GM21717 (cell line): ENCODE data around the gene CEP126.

Experiments used
- ATAC-seq: cut with Tn5 transposase; IDR thresholded peaks from one replicate; pipeline ENCODE4 v1.9.1; 2021; ENCODE audit warnings: mild to moderate bottlenecking, moderate library complexity; ENCODE audit not compliant: unreplicated experiment

Gene CEP126

GRCh38 chr11:101914738-101915426, at the start of gene CEP126:
TSS of gene CEP126 (plus strand) at chr11:101915010. CDS start at chr11:101915285, 275 bp downstream.
- ATAC-seq, result peak; percentile 100

DNA sequence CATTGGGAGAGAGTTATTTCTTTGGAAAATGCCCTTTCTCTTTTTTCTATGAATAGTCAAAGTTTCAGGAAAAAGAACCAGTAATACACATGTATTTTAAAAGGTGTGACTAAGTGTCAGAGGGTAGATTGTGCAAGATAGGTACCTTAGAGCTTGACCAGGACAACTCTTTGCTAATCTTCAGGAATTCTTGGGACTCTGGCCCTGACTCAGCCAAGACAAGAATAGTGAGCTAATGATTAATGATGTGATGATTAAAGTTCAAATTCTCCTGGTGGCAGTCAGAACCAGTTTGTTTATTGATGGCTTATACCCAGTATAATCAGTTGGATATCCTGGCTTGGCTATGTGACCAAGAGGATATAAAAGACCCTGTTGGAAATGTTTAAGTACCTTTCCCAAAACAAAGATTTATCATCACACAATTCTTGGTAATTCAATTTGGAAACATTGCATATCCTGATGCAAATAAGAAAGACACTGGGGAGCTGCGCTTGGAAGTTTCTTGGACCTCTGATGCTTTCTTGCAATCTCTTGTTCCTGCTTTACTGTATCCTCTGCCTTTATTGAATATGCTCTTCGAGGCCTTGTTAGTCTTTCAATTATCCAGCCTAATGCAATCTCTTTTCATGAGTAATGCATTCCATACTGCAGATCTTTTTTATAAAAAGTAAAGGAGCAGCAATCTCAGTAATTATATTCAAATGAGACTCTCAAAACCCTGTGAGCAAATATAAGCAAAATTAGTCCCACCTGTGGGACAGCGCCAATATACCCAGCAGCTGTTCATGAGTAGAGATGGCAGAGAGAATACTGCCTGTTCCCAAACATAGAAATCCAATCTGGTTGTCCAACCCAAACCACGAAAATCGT, 48.0 kb upstream of the CEP126 start:
- ATAC-seq, result no peak

DNA sequence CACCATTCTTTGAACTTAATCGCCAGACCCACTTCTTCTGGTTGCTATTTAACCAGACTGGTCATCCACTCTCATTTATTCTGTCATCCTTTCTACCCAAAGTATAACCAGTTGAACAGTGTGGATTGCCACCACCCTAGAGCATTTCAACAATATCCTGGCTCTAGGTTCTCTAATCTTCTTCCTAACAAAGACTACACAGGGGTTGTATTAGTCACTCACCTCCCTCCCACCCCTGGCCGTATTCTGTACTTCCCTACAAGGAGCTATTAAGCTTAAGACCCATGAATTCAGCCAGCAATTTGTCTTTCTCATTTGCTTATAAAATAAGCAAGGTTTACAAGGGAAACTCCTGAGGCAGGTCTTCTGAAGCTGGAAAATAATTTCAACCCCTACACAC, 46.9 kb upstream of the CEP126 start:
- ATAC-seq, result no peak

DNA sequence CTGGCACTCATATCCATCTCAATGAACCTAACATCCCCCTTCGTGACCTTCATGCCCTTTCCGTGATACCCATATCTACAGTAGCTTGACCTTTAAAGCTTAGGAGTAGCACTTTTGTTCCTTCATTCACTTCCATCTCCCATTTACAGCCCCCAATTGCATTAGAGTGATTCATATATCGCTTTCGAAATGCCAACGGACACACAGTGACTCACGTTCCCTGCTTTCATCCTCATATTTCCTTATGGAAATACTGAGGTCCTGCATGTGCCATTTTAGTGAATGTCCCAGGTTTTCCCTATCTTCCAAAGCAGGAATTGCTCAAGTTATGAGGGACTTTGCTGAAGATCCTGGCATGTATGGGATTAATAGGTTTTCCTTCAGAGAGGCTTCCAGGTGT, 44.3 kb upstream of the CEP126 start:
- no peak for ATAC-seq

GRCh38 chr11:101872171-101872882, 42.5 kb upstream of the CEP126 start:
- ATAC-seq, result no peak

DNA sequence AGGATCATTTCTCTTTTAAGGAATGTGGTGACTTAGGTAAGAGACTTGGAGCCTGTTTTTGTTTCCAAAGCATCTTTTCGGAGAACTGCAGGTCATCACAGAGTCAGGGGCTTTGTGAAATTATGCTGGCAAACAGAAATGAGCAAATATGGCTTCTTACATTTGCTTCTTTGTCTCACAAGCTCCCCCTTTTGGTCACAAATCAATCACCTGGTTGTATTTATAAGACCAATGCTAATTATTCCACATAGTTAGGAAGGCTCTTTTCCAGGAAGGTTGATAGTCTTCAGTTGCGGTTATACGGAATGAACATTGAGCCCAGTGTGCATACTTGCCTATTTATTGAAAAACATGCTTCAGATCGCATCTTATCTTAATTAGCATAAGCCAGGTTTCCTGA, 34.6 kb upstream of the CEP126 start:
- ATAC-seq, result no peak

- no peak for ATAC-seq
Measured at GRCh38 chr11:101881586-101881985, 33.2 kb upstream of the CEP126 start.

DNA sequence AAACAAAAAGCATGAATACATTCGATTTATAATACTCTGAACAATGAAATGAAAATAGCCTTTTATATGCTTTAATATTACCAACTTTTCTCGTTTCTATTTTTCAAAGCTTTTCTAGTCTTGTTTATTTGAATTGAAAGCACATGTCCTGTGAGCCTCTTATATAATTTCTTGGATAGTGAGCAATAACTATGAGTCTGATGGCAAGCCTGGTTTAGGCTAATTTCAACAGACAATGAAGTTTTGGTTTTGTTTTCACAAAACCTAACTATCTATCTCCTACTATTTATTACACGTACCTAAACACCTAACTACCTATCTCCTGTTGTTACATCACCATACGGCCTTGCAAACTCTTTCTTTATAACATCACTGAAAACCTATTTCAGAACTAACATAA, 29.2 kb upstream of the CEP126 start:
- ATAC-seq, result no peak

DNA sequence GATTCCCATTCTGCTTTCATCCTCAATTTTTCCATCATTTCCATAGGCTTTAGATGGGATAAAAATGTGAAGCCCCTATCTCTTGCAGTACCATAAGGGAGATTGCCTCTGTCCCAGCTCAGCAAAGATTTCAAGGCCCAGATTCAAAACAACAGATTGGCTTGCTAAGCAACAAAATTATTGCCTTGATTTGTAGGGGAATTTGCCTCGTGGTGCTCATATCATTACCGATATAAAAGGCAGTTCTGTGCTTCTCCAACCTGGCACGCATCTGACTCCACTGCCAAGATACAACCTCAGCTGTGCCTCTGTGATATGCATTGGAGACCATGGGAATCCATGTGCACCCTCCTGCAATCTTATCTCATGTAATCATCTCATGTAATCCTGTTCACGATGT, 25.0 kb upstream of the CEP126 start:
- no peak for ATAC-seq

GRCh38 chr11:101894505-101894904, 20.3 kb upstream of the CEP126 start:
- no peak for ATAC-seq

DNA sequence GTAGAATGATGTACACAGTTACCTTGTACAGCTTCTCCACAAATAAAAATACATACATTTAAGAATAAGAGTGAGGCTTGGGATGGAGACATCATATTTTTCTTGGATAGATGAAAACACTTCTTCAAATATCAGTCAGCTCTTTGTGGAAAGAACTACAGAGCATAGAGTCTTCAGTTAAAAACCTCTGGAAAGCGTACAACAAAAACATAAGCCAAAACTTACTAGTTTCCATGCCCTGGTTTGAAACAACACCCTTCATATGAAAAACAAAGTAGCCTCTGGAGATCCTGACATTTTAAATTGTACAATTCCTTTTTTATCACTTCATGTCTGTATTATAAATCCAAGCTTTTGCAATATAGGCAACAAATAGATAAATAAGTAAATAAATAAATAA, 7.0 kb upstream of the CEP126 start:
- no peak for ATAC-seq

GRCh38 chr11:101909087-101909486, 5.7 kb upstream of the CEP126 start:
- no peak for ATAC-seq

DNA sequence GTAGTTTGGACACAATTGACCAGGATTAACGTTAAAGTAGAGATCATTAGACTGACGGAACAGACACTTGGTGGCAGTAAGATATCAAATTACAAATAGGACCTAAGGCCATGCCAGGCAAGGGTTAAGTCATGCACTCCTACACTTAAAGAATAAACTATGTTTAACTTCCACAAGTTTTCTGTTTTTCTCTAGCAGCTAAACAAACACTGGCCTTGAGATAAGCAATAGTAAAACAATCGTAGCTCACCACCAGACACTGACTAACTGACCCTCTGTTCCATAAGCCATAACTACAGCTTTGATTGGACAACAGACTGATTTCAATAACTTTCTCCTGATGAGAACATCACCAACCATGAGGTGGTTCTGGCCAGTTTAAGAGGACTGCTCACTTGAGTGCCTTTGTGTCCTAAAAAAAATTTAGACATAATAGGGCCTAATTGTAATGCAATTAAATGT, 2.0 kb upstream of the CEP126 start:
- ATAC-seq, result no peak

DNA sequence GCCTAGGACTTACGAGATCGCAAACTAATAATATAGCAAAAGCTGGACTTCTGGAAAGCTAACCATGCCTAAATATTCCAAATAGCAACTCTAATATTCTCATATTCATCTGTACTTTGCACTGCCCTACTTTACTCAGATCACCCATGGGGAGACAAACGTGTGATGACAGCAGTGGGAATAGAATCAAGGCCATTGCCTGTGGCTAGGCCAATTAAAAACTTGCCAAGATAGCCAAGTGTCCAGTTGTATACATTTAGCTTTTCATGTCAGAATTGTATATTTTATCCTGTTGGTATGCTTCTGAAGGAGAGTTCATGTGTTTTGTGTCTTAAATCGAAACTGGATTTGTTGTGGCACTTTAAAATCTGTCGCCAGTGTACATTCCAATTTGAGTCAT, 1.2 kb upstream of the CEP126 start:
- ATAC-seq, result no peak

DNA sequence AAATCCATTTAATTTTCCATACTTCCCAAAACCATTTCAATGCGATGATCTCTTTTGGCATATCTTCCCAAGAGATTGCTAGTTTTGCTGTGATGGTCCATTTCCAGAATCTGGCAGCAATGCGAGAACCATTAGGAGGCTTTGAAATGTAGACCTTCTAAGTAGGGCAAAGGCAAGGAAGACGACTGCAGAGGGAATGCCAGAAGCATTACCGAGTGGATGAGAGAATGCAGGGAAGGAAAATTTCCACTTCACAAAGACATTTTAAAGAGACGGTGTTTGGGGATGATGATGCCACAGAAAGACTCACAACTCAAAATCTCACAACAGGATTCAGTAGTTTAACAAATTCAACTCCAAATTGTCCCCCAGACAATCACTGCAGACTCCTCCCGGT, 471 bp upstream of the CEP126 start:
- no peak for ATAC-seq

- ATAC-seq, result peak; percentile 52
Measured at GRCh38 chr11:101915791-101916291, 1.0 kb downstream of the CEP126 start.

DNA sequence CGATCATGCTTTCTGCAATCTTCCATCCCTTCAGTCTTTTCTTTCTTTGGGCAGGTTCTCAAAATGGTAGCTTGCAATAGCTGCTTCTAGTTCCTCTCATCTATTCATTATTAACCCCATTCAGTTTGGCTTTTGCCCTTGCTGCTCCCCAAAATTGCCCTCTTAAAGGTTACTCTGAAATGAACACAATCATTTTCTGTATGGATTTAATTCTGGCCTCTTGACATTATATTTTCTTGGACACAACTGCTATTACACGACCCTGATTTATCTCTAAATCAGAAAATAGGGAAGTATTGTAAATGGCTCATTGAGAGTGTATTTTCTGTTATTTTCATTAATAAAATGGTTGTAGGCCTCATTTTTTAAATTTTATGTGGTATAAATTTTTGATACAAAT, 1.6 kb downstream of the CEP126 start, which contains the start of gene ANGPTL5:
TSS of gene ANGPTL5 (minus strand) at position 101 of the 400 bp plus-strand sequence. CDS start 8,613 bp downstream, outside the sequence.
- no peak for ATAC-seq

- ATAC-seq, result no peak
Measured at GRCh38 chr11:101917226-101917625, 2.4 kb downstream of the CEP126 start.

DNA sequence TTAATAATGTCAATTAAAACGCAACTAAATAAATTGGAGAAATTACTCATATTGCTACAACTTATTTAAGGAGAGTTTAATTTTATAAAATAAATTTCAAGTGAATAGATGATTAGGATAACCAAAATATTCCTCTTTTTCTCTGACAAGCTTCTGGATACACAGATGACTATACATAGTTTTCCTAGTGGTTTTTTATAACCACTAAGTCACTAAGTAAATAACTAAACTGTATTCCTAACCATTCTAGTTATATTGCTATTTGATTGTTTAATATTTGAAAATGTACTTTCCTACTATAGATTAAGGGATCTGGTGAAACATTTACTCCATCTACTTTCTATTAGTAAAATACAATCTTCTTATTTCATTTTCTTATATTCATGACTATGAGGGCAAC, 6.2 kb downstream of the CEP126 start:
- no peak for ATAC-seq

DNA sequence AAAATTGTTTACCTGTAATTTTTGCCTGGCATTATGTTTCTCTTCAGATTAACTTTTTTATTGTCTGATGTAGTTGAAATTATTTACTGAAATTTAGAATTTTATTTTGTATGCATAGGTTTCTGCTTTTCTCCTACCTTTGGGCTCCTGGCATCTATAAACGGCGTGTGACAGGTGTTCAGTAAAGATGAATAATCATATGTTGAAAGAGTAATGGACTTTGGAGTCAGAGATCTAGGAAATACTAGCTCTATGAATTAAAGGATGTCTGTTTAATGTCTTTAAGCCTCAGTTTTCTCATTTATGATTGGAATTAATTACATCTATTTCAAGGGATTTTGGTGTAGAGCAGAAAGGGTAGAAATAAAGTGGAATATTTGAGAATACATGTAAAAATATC, 8.7 kb downstream of the CEP126 start:
- no peak for ATAC-seq

DNA sequence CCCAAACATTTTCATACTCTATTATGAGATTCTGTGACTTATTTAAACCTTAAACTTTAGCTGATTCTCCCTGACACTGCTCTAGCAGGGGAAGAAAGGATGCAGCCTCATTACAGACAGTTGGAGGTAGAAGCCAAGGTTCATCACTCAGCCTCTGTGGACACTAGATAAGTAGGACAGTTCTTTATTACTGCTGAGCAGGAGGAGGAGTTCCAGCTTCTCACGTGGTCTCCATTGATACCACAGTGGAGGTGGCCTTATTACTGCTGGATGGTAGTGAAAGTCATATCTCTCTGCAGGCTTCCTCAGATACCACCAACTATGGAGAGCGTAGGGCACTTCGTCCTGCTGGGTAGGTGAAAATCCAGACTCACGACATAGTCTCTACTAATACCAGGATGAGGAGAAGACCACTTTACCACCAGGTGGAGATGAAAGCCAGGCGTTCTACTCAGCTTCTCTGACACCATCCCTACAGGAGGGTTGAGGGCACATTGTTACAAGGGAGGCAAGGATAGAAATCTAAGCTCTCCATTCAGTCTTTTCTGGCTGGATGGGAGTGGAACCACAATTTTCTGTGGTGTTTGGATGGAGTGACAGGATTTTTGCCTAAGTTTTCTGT, 14.6 kb downstream of the CEP126 start:
- ATAC-seq, result no peak
